ENCODE data around the gene INPP5J. TPM values are rescaled to one million over a fixed set of nuclear protein-coding genes. Genes with fewer than 3 reads are reported as not detected.

The INPP5J gene
- total RNA-seq, 1 experiment from 2014 or later, result 4.6 TPM

DNA sequence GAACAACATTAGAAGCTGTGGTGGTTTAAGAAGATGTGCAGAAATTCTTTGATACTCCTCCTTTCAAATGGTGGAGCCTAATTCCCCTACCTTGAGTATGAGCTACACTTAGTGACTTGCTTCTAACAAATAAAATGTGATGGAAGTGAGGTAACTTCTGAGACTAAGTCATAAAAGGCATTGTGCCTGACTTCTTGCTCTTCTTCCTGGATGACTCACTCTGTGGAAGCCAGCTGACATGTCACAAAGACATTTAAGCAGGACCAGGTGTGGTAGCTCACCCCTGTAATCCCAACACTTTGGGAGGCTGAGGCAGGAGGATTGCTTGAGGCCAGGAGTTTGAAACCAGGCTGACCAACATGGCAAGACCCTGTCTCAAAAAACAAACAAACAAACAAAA lies 21.5 kb downstream of the INPP5J start:
- ChIA-PET CTCF (no interaction called here), POLR2A (ENCODE audit: low non-redundant PET) (no interaction called here)
- Histone ChIP-seq H3K27me3 (replicated peaks; ENCODE audit: insufficient read depth, low read depth, low read length, poor library complexity) (no peaks in the 10 kb centered on the region), H3K4me1 (ENCODE audit: insufficient read depth, low read length, poor library complexity, severe bottlenecking) (peaks cover 19% of the 10 kb centered on the region), H3K27ac (ENCODE audit: low read depth, low read length, poor library complexity, severe bottlenecking) (no peak overlapping the region), H3K36me3 (ENCODE audit: insufficient read depth, low read length, poor library complexity, severe bottlenecking) (no peaks in the 10 kb centered on the region), H3K4me3 (ENCODE audit: low read depth, low read length, poor library complexity, severe bottlenecking) (no peak overlapping the region), H3K9me3 (ENCODE audit: low read depth, low read length, poor library complexity, severe bottlenecking) (peaks cover 3% of the 10 kb centered on the region)
- intact Hi-C loops (cut with micrococcal nuclease; ENCODE audit: unreplicated experiment), result no loop called here
- no peak for DNase-seq (ENCODE audit: low spot score)
- no TSS peak for BruUV-seq (replicated peaks)
- TF ChIP-seq, protein P1, sequence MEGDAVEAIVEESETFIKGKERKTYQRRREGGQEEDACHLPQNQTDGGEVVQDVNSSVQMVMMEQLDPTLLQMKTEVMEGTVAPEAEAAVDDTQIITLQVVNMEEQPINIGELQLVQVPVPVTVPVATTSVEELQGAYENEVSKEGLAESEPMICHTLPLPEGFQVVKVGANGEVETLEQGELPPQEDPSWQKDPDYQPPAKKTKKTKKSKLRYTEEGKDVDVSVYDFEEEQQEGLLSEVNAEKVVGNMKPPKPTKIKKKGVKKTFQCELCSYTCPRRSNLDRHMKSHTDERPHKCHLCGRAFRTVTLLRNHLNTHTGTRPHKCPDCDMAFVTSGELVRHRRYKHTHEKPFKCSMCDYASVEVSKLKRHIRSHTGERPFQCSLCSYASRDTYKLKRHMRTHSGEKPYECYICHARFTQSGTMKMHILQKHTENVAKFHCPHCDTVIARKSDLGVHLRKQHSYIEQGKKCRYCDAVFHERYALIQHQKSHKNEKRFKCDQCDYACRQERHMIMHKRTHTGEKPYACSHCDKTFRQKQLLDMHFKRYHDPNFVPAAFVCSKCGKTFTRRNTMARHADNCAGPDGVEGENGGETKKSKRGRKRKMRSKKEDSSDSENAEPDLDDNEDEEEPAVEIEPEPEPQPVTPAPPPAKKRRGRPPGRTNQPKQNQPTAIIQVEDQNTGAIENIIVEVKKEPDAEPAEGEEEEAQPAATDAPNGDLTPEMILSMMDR (conservative IDR thresholded peaks at IDR 0.05; ENCODE audit: low read depth, low read length), result no peak
- TF ChIP-seq EZH2 (IDR thresholded peaks at IDR 0.05; ENCODE audit: borderline replicate concordance, low read depth, low read length, poor library complexity, severe bottlenecking), result no peak

GRCh38 chr22:31148488-31148887 lies 25.7 kb downstream of the INPP5J start:
- intact Hi-C loops (cut with micrococcal nuclease; ENCODE audit: unreplicated experiment), result loop anchor here (2.0 to 5.0 kb wide), 5 partner anchors 64 to 514 kb away; partner anchors contain the start of gene SLC35E4
- POLR2A ChIA-PET (ENCODE audit: low non-redundant PET), result no interaction called here

GRCh38 chr22:31148953-31149627 lies 26.3 kb downstream of the INPP5J start:
- POLR2A ChIA-PET (ENCODE audit: low non-redundant PET), result no interaction called here
- BruUV-seq (replicated peaks), result no TSS peak

More at GRCh38 chr22:31148488-31148887, 25.7 kb downstream of the INPP5J start:
- H3K9me3 ChIP-seq (ENCODE audit: low read depth, low read length, poor library complexity, severe bottlenecking), result peaks cover 3% of the 10 kb centered on the region
- no peaks in the 10 kb centered on the region for H3K27me3 ChIP-seq (replicated peaks; ENCODE audit: insufficient read depth, low read depth, low read length, poor library complexity)
- no TSS peak for BruUV-seq (replicated peaks)
- no peaks in the 10 kb centered on the region for H3K36me3 ChIP-seq (ENCODE audit: insufficient read depth, low read length, poor library complexity, severe bottlenecking)
- CTCF ChIA-PET, result interaction anchor here (1.1 kb wide), 1 partner anchor 41 kb away, joined by 4 read pairs; the partner anchor contains the start of gene SELENOM
- no peak for DNase-seq (ENCODE audit: low spot score)
- H3K27ac ChIP-seq (ENCODE audit: low read depth, low read length, poor library complexity, severe bottlenecking), result no peak overlapping the region
- peaks cover 3% of the 10 kb centered on the region for H3K4me1 ChIP-seq (ENCODE audit: insufficient read depth, low read length, poor library complexity, severe bottlenecking)
- TF ChIP-seq, protein P1 (conservative IDR thresholded peaks at IDR 0.05; ENCODE audit: low read depth, low read length), result no peak
- TF ChIP-seq EZH2 (IDR thresholded peaks at IDR 0.05; ENCODE audit: borderline replicate concordance, low read depth, low read length, poor library complexity, severe bottlenecking), result no peak
- no peak overlapping the region for H3K4me3 ChIP-seq (ENCODE audit: low read depth, low read length, poor library complexity, severe bottlenecking)

More at GRCh38 chr22:31148953-31149627, 26.3 kb downstream of the INPP5J start:
- CTCF ChIA-PET, result interaction anchor here (0.5 to 1.1 kb wide), 2 partner anchors 42 to 542 kb away, joined by 4 to 13 read pairs; partner anchors contain the start of genes SELENOM and TCN2
- H3K27me3 ChIP-seq (replicated peaks; ENCODE audit: insufficient read depth, low read depth, low read length, poor library complexity), result no peaks in the 10 kb centered on the region
- H3K4me3 ChIP-seq (ENCODE audit: low read depth, low read length, poor library complexity, severe bottlenecking), result no peak overlapping the region
- H3K4me1 ChIP-seq (ENCODE audit: insufficient read depth, low read length, poor library complexity, severe bottlenecking), result no peaks in the 10 kb centered on the region
- peaks cover 3% of the 10 kb centered on the region for H3K9me3 ChIP-seq (ENCODE audit: low read depth, low read length, poor library complexity, severe bottlenecking)
- DNase-seq (ENCODE audit: low spot score), result peak; percentile 78
- intact Hi-C loops (cut with micrococcal nuclease; ENCODE audit: unreplicated experiment), result loop anchor here (1.0 to 5.0 kb wide), 6 partner anchors 42 to 514 kb away; partner anchors contain the start of genes SELENOM and SLC35E4
- no peak overlapping the region for H3K27ac ChIP-seq (ENCODE audit: low read depth, low read length, poor library complexity, severe bottlenecking)
- TF ChIP-seq, protein P1 (conservative IDR thresholded peaks at IDR 0.05; ENCODE audit: low read depth, low read length), result peak; percentile 87
- TF ChIP-seq EZH2 (IDR thresholded peaks at IDR 0.05; ENCODE audit: borderline replicate concordance, low read depth, low read length, poor library complexity, severe bottlenecking), result no peak
- no peaks in the 10 kb centered on the region for H3K36me3 ChIP-seq (ENCODE audit: insufficient read depth, low read length, poor library complexity, severe bottlenecking)

All from A673 (cell line).